HepG2 (cell line): ENCODE results near the gene MC5R. TPM values are rescaled to one million over a fixed set of nuclear protein-coding genes. Genes with fewer than 3 reads are reported as not detected.

Experiments used
- KLF9 ChIP-seq: IDR thresholded peaks from 2 replicates; pipeline ENCODE4 v1.6.1; 2016; ENCODE audit warnings: low read depth
- MIXL1 ChIP-seq: IDR thresholded peaks from 2 replicates; pipeline ENCODE4 v1.6.1; 2016
- MTA3 ChIP-seq: sonication (generic); formaldehyde crosslinking; IDR thresholded peaks from 2 replicates; pipeline ENCODE4 v1.4.0; 2020; ENCODE audit warnings: missing genetic modification reagents
- NCOA1 ChIP-seq: sonication (generic); formaldehyde crosslinking; IDR thresholded peaks from 2 replicates; pipeline ENCODE4 v1.9.0; 2021; ENCODE audit warnings: missing genetic modification reagents
- SP4 ChIP-seq: sonication (generic); formaldehyde crosslinking; IDR thresholded peaks from 2 replicates; pipeline ENCODE4 v1.8.1; 2023; ENCODE audit warnings: mild to moderate bottlenecking, missing genetic modification reagents
- STAG1 ChIP-seq: sonication (generic); formaldehyde crosslinking; IDR thresholded peaks from 2 replicates; pipeline ENCODE4 v1.4.0; 2020; ENCODE audit warnings: missing genetic modification reagents
- ZNF136 ChIP-seq: sonication (generic); formaldehyde crosslinking; IDR thresholded peaks from 2 replicates; pipeline ENCODE4 v1.8.1; 2022; ENCODE audit warnings: low read depth, mild to moderate bottlenecking, moderate library complexity, missing genetic modification reagents
- ZNF550 ChIP-seq: sonication (generic); formaldehyde crosslinking; IDR thresholded peaks from 2 replicates; pipeline ENCODE4 v1.4.0; 2020; ENCODE audit warnings: mild to moderate bottlenecking, missing genetic modification reagents, borderline replicate concordance
- ZNF577 ChIP-seq: sonication (generic); formaldehyde crosslinking; IDR thresholded peaks from 2 replicates; pipeline ENCODE4 v1.4.0; 2020; ENCODE audit warnings: mild to moderate bottlenecking, low read depth, missing genetic modification reagents, borderline replicate concordance
- ZNF766 ChIP-seq: sonication (generic); formaldehyde crosslinking; IDR thresholded peaks from 2 replicates; pipeline ENCODE4 v1.5.0; 2020; ENCODE audit warnings: missing genetic modification reagents, borderline replicate concordance
- polyA plus RNA-seq, 8 experiments: library from polyadenylated mRNA; depleted of rRNA in 3 of 8; stranded (reverse) in 7 of 8; unstranded in 1 of 8; fragments of >200 nt; fragmentation: Illumina TruSeq in 4 of 8; extraction: Trizol in 4 of 8; gene quantifications; 2 replicates each; pipeline versions ENCODE4 v1.2.1 to v1.2.3, GENCODE V29; 2011 to 2016; ENCODE audit warnings: low read depth in 4 of 8, missing spikeins in 1 of 8, mixed read lengths in 1 of 8; ENCODE audit not compliant: insufficient read depth in 1 of 8
- total RNA-seq, 5 experiments: library from RNA; depleted of rRNA; stranded (reverse); fragments of >200 nt; fragmentation: Illumina TruSeq; extraction: Trizol; gene quantifications; 2 replicates each; pipeline ENCODE4 v1.2.3, GENCODE V29; 2016; ENCODE audit warnings: low read depth in 1 of 5
- TF ChIP-seq, protein P1 (sequence below): IDR thresholded peaks from 2 replicates; pipeline ENCODE4 v1.6.1; 2016; ENCODE audit warnings: low read depth, borderline replicate concordance
- TF ChIP-seq, protein P2 (sequence below): IDR thresholded peaks from 2 replicates; pipeline ENCODE4 v1.4.0; 2020; ENCODE audit warnings: mild to moderate bottlenecking, missing genetic modification reagents

The MC5R gene
- total and polyA plus RNA-seq, 2 of the 13 experiments (the other 11 are each of a cell fraction or from before 2014, with no cell fraction given) = not detected

DNA sequence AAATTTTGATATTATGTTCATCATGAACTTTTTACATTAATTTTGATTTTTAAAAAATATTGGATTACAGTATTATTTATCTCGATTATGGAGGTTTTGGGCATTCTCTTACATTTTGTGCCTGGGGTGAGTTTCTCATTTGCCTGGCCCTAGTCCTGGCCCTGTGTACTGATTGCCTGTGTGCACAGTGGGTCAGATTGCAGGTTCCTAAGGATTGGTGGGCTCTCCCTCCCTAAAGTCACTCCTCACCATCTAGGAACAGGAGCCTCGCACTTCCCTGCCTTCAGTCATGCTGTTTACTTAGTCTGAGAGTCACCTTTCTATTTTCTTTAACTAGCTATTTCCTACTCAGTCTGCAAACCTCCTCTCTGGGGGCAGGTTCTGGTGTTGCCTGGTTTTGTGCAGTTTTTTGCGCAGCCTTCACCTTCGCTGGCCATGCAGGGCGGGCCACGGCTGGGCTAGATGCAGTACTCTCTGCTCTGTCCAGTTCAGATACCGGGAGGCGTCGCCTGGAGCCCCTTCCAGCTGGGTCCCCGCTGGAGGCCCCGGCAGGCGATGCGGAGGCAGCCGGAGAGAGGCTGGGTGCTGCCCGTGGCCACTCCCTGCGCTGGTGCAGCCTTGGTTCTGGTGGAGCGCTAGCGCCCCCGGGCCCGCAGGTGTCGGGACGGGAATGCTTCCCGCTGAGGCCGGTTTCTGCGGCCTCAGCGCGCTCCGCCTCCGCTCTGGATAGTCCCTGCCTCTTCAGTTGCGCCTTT lies 23.3 kb upstream of the MC5R start (continued):
- TF ChIP-seq ZNF550 (CRISPR knock-in tag) = no peak
- peak; percentile 92 for TF ChIP-seq STAG1 (CRISPR knock-in tag)
- TF ChIP-seq, protein P1, sequence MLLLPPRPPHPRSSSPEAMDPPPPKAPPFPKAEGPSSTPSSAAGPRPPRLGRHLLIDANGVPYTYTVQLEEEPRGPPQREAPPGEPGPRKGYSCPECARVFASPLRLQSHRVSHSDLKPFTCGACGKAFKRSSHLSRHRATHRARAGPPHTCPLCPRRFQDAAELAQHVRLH (CRISPR knock-in tag) = no peak
- TF ChIP-seq, protein P2, sequence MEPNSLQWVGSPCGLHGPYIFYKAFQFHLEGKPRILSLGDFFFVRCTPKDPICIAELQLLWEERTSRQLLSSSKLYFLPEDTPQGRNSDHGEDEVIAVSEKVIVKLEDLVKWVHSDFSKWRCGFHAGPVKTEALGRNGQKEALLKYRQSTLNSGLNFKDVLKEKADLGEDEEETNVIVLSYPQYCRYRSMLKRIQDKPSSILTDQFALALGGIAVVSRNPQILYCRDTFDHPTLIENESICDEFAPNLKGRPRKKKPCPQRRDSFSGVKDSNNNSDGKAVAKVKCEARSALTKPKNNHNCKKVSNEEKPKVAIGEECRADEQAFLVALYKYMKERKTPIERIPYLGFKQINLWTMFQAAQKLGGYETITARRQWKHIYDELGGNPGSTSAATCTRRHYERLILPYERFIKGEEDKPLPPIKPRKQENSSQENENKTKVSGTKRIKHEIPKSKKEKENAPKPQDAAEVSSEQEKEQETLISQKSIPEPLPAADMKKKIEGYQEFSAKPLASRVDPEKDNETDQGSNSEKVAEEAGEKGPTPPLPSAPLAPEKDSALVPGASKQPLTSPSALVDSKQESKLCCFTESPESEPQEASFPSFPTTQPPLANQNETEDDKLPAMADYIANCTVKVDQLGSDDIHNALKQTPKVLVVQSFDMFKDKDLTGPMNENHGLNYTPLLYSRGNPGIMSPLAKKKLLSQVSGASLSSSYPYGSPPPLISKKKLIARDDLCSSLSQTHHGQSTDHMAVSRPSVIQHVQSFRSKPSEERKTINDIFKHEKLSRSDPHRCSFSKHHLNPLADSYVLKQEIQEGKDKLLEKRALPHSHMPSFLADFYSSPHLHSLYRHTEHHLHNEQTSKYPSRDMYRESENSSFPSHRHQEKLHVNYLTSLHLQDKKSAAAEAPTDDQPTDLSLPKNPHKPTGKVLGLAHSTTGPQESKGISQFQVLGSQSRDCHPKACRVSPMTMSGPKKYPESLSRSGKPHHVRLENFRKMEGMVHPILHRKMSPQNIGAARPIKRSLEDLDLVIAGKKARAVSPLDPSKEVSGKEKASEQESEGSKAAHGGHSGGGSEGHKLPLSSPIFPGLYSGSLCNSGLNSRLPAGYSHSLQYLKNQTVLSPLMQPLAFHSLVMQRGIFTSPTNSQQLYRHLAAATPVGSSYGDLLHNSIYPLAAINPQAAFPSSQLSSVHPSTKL = peak; percentile 38; the same call in 1 of the 2 replicates
- TF ChIP-seq SP4 (CRISPR knock-in tag) = 0 out of 2 replicates have a peak, but pooled peaks have one; percentile 29
- TF ChIP-seq MIXL1 (CRISPR knock-in tag) = no peak
- TF ChIP-seq ZNF766 (CRISPR knock-in tag) = no peak
- no peak for TF ChIP-seq KLF9 (CRISPR knock-in tag)
- no peak for TF ChIP-seq NCOA1 (CRISPR knock-in tag)
- TF ChIP-seq ZNF136 = no peak
- no peak for TF ChIP-seq MTA3
- TF ChIP-seq ZNF577 (CRISPR knock-in tag) = no peak
- TF ChIP-seq, all 625 proteins: peak for 58
